Skin epidermis (tissue), 12 donors: ENCODE measurements around the gene TST.

Experiments
- H3K27ac ChIP-seq, 21 experiments: fragments of 200-600 bp; sonication (generic) in 11 of 21; one replicate each; pipeline ENCODE4 v1.5.0; 2020; ENCODE audit warnings: mild to moderate bottlenecking in 3 of 21, inconsistent platforms in 2 of 21, moderate library complexity in 2 of 21
- H3K4me3 ChIP-seq, 7 experiments: fragments of 200-600 bp; sonication (generic) in 2 of 7; one replicate each; pipeline ENCODE4 v1.5.0; 2020; ENCODE audit warnings: inconsistent platforms in 2 of 7, mild to moderate bottlenecking in 2 of 7, moderate library complexity in 1 of 7

The TST gene

GRCh38 chr22:37018815-37019308 is 385 bp downstream of the TST start:
- H3K27ac ChIP-seq = peak overlapping the region; percentile 67 to 93 (median 88)
- H3K4me3 ChIP-seq = peak overlapping the region; percentile 65 to 93 (median 81)

- H3K4me3 ChIP-seq = peak overlapping the region; percentile 65 to 93 (median 81)
- peak overlapping the region in 15 of 21 experiments; percentile 81 to 93 (median 89) for H3K27ac ChIP-seq
Observed at GRCh38 chr22:37018086-37018814, 997 bp downstream of the TST start.

GRCh38 chr22:37017356-37017755 is 1.9 kb downstream of the TST start:
- H3K27ac ChIP-seq = peak overlapping the region in 2 of 21 experiments; percentile 24 to 27
- no peak overlapping the region for H3K4me3 ChIP-seq

GRCh38 chr22:37016134-37016910 is 2.9 kb downstream of the TST start:
- no peak overlapping the region for H3K4me3 ChIP-seq
- H3K27ac ChIP-seq = peak overlapping the region in 2 of 21 experiments; percentile 24 to 27

GRCh38 chr22:37015587-37015878 is 3.7 kb downstream of the TST start:
- H3K27ac ChIP-seq = no peak overlapping the region
- no peak overlapping the region for H3K4me3 ChIP-seq

- no peak overlapping the region for H3K27ac ChIP-seq
Observed at GRCh38 chr22:37014835-37015586, 4.2 kb downstream of the TST start.

GRCh38 chr22:37014415-37014806 is 4.8 kb downstream of the TST start:
- no peak overlapping the region for H3K27ac ChIP-seq
- H3K4me3 ChIP-seq = no peak overlapping the region

More at GRCh38 chr22:37014835-37015586, 4.2 kb downstream of the TST start:
- no peak overlapping the region for H3K4me3 ChIP-seq

- no peak overlapping the region for H3K4me3 ChIP-seq
- no peak overlapping the region for H3K27ac ChIP-seq
Observed at GRCh38 chr22:37012956-37013355, 6.3 kb downstream of the TST start.

- no peak overlapping the region for H3K27ac ChIP-seq
- H3K4me3 ChIP-seq = no peak overlapping the region
Observed at GRCh38 chr22:37012262-37012904, 6.9 kb downstream of the TST start.

GRCh38 chr22:37011472-37011871 is 7.8 kb downstream of the TST start:
- no peak overlapping the region for H3K27ac ChIP-seq
- H3K4me3 ChIP-seq = no peak overlapping the region

GRCh38 chr22:37010976-37011375 is 8.3 kb downstream of the TST start:
- H3K4me3 ChIP-seq = no peak overlapping the region
- no peak overlapping the region for H3K27ac ChIP-seq

- H3K4me3 ChIP-seq = no peak overlapping the region
Observed at GRCh38 chr22:37010174-37010573, 9.1 kb downstream of the TST start.

GRCh38 chr22:37009490-37009889 is 9.8 kb downstream of the TST start:
- H3K4me3 ChIP-seq = no peak overlapping the region
- no peak overlapping the region for H3K27ac ChIP-seq

More at GRCh38 chr22:37010174-37010573, 9.1 kb downstream of the TST start:
- no peak overlapping the region for H3K27ac ChIP-seq

GRCh38 chr22:37008365-37008764 is 10.9 kb downstream of the TST start:
- no peak overlapping the region for H3K4me3 ChIP-seq
- no peak overlapping the region for H3K27ac ChIP-seq

- H3K27ac ChIP-seq = no peak overlapping the region
- no peak overlapping the region for H3K4me3 ChIP-seq
Observed at GRCh38 chr22:37007651-37008050, 11.6 kb downstream of the TST start.

- H3K4me3 ChIP-seq = no peak overlapping the region
- H3K27ac ChIP-seq = no peak overlapping the region
Observed at GRCh38 chr22:37002633-37003032, 16.6 kb downstream of the TST start.

GRCh38 chr22:37001826-37002225 is 17.4 kb downstream of the TST start:
- no peak overlapping the region for H3K4me3 ChIP-seq

GRCh38 chr22:37000676-37001534 is 18.3 kb downstream of the TST start:
- Histone ChIP-seq H3K27ac (no peak overlapping the region), H3K4me3 (no peak overlapping the region)

More at GRCh38 chr22:37001826-37002225, 17.4 kb downstream of the TST start:
- H3K27ac ChIP-seq = no peak overlapping the region

- Histone ChIP-seq H3K27ac (no peak overlapping the region), H3K4me3 (no peak overlapping the region)
Observed at GRCh38 chr22:36999463-36999862, 19.8 kb downstream of the TST start.
